ENCODE measurements around the gene GOLGA8R.
"Not testable (repeated sequence)": the region's sequence is repeated elsewhere in the genome, so short reads cannot be mapped to it uniquely, and the experiment has no call there.

DNA sequence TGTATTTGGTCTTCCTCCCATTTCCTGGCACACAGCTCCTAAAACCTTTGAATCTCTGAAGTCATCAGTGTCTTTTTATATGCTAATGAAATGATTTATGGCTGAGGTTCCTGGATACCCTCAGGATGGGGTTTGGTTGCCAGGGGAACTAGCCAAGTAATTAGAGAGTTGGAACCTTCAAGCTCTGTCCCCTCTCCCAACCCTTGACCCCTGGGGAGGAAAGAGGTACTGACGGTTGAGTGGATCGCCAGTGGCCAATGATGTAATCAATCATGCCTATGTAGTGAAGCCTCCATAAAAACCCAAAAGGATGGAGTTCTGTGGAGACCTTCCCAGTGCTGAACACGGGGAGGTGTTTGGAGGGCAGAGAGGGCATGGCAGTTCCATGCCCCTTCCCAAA, 45.8 kb downstream of the GOLGA8R start:
- not testable (repeated sequence) for TF ChIP-seq EZH2 (IDR thresholded peaks at IDR 0.05; ENCODE audit: borderline replicate concordance, low read length)
- TF ChIP-seq, protein P1, sequence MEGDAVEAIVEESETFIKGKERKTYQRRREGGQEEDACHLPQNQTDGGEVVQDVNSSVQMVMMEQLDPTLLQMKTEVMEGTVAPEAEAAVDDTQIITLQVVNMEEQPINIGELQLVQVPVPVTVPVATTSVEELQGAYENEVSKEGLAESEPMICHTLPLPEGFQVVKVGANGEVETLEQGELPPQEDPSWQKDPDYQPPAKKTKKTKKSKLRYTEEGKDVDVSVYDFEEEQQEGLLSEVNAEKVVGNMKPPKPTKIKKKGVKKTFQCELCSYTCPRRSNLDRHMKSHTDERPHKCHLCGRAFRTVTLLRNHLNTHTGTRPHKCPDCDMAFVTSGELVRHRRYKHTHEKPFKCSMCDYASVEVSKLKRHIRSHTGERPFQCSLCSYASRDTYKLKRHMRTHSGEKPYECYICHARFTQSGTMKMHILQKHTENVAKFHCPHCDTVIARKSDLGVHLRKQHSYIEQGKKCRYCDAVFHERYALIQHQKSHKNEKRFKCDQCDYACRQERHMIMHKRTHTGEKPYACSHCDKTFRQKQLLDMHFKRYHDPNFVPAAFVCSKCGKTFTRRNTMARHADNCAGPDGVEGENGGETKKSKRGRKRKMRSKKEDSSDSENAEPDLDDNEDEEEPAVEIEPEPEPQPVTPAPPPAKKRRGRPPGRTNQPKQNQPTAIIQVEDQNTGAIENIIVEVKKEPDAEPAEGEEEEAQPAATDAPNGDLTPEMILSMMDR (IDR thresholded peaks at IDR 0.05; ENCODE audit: low read length): not testable (repeated sequence)

Data from OCI-LY1 (cell line).